Stimulated activated naive CD8-positive, alpha-beta T cell treated with anti-CD3 and anti-CD28 coated beads, Interleukin-15, Interleukin-2, amounts not matched to agents 100 ng/mL and 50 ng/mL, for 24 hours (primary cell): Measurements from ENCODE around the gene FER.

Experiments
- H3K27ac Mint-ChIP-seq: one replicate; pipeline ENCODE4 v1.8.0; 2021; ENCODE audit warnings: mild to moderate bottlenecking, mixed read lengths
- H3K27me3 Mint-ChIP-seq: one replicate; pipeline ENCODE4 v1.8.0; 2021; ENCODE audit warnings: mixed read lengths
- H3K36me3 Mint-ChIP-seq: one replicate; pipeline ENCODE4 v1.8.0; 2021; ENCODE audit warnings: low read depth, mixed read lengths
- H3K4me1 Mint-ChIP-seq: one replicate; pipeline ENCODE4 v1.8.0; 2021; ENCODE audit warnings: low read depth, mixed read lengths
- H3K4me3 Mint-ChIP-seq: one replicate; pipeline ENCODE4 v1.8.0; 2021; ENCODE audit warnings: mild to moderate bottlenecking, mixed read lengths
- H3K9me3 Mint-ChIP-seq: one replicate; pipeline ENCODE4 v1.8.0; 2021; ENCODE audit warnings: mixed read lengths

The FER gene

DNA sequence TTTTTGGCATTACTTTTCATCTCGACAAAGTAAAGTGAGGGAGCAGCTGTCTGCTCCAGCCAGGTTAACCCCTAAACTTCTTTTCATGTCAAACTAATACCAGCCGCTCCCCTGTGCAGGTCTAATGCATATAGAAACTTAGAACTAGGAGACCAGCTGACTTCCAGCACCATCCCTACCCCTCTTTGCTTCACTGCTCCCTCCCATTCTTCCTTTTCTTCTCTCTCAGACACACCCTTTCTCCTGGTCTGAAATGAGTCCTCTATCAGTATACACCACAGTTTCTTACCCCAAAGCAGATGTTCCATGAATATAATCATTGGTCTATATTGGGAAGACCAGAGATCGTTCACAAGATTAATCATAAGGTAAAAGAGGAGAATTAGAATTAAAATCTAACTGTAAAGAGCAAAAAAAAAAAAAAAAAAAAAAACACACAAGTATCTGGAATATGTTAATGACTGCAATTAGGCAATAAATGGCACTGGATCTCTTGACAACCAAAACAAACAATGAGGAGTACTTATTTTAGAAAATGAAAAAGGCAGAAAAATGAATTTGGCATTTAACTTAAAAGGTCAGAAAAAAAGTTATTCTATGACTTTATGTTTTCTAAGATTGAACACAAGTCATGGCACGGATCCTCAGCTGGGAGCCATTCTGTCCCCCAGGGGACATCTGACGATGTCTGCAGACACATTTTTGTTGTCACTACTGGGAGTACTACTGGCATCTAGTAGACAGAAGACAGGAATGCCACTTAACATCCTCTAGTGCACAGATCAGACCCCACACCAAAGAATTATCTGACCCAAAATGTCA, 452.3 kb downstream of the FER start:
- Mint-ChIP-seq H3K36me3 (no peaks in the 10 kb centered on the region), H3K27ac (no peak overlapping the region), H3K4me1 (no peaks in the 10 kb centered on the region), H3K4me3 (no peak overlapping the region), H3K27me3 (peaks cover 7% of the 10 kb centered on the region), H3K9me3 (no peaks in the 10 kb centered on the region)

DNA sequence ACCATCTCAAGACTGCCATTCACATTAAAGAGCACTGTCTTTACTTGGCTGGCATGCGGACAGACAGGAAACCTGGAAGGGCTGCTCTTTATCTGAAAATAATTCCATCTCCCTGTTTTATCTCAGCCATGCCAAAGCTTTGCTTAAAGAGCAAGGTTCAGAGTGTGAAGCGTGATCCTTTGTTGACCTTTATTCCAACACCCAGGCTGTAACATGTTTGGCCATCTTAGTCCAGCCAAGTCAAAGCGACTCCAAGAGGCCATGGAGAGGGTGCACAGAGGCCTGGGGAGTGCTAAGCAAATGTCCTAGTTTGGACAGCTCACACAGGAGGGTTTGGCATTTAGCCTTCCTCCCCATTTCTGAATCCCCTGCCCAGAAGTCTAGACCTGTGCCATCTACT, 467.3 kb downstream of the FER start:
- peaks cover 17% of the 10 kb centered on the region for H3K9me3 Mint-ChIP-seq
- H3K27me3 Mint-ChIP-seq, result peaks cover 19% of the 10 kb centered on the region

DNA sequence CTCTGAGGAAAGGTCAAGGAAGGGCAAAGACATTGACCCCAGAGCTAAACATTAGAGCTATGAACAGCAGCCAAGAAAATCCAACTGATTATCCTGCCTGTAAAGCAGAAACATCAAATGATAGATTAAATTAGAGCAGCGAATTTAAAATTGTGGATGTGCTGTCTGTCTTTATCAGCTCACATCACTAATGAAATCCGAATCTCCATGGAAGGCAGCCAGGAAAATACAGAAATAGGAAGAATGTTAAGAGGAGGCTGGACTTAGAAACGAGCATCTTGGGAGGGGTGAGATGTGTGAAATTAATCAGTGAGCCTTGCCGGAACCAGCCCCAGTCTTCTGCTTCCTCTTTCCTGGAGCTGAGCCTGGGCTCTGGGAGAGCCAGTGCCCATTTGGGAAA, 471.1 kb downstream of the FER start:
- no peaks in the 10 kb centered on the region for H3K4me1 Mint-ChIP-seq
- H3K4me3 Mint-ChIP-seq, result no peak overlapping the region
- H3K36me3 Mint-ChIP-seq, result no peaks in the 10 kb centered on the region
- H3K9me3 Mint-ChIP-seq, result peaks cover 4% of the 10 kb centered on the region
- no peak overlapping the region for H3K27ac Mint-ChIP-seq
- peaks cover 19% of the 10 kb centered on the region for H3K27me3 Mint-ChIP-seq

More for the DNA sequence above, 467.3 kb downstream of the FER start:
- Mint-ChIP-seq H3K27ac (no peak overlapping the region), H3K36me3 (no peaks in the 10 kb centered on the region), H3K4me3 (no peak overlapping the region), H3K4me1 (no peaks in the 10 kb centered on the region)

DNA sequence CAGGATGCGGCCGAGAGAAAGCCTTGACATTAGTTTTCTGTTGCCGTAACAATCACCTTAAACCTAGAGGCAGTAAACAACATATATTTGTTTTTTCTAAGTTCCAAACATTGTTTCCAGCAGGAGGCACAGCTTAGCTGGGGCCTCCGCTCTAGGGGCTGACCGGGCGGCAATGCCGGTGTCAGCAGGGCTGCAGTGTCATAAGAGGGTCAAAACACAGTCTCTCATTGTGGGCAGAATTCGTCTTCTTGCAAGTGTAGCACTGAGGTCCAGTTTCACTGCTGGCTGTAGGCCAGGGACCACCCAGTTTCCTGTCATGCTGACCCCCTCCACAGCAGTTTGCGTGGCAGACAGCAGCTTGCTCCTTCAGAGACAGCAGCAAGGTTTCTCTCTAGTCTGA, 475.8 kb downstream of the FER start:
- H3K27ac Mint-ChIP-seq, result no peak overlapping the region
- H3K27me3 Mint-ChIP-seq, result peaks cover 5% of the 10 kb centered on the region
- H3K4me1 Mint-ChIP-seq, result no peaks in the 10 kb centered on the region
- H3K4me3 Mint-ChIP-seq, result no peak overlapping the region
- no peaks in the 10 kb centered on the region for H3K9me3 Mint-ChIP-seq
- no peaks in the 10 kb centered on the region for H3K36me3 Mint-ChIP-seq

DNA sequence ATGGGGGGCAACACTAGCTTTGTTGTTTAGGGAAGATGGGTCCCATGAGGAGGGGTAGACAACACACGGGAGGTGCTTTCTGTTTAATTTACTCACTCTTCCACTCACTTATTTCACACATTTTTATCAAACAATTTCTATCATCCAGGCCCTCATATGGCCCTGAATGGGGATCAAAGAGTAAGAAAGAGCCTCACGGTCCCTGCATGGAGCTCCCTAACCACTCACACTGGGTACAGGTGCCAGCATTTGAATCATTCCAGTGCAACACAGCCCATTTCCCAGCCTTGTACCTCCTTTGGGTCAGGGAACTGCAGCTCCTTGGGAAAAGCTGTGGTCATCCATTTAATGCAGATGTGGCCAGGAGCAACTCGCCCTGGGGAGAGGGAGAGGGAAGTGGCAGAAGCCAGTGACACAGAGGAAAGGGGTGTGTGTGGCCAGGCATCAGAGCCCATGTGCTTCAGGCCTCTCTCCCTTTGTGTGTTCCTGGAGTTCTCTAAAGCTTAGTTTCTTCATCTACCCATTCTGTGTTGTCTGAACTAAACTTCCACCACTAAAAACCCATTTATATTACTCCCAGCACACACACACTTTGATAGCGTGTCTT, 476.7 kb downstream of the FER start:
- no peak overlapping the region for H3K4me3 Mint-ChIP-seq
- H3K27me3 Mint-ChIP-seq, result no peaks in the 10 kb centered on the region
- H3K27ac Mint-ChIP-seq, result no peak overlapping the region
- no peaks in the 10 kb centered on the region for H3K4me1 Mint-ChIP-seq
- H3K9me3 Mint-ChIP-seq, result no peaks in the 10 kb centered on the region
- H3K36me3 Mint-ChIP-seq, result no peaks in the 10 kb centered on the region

DNA sequence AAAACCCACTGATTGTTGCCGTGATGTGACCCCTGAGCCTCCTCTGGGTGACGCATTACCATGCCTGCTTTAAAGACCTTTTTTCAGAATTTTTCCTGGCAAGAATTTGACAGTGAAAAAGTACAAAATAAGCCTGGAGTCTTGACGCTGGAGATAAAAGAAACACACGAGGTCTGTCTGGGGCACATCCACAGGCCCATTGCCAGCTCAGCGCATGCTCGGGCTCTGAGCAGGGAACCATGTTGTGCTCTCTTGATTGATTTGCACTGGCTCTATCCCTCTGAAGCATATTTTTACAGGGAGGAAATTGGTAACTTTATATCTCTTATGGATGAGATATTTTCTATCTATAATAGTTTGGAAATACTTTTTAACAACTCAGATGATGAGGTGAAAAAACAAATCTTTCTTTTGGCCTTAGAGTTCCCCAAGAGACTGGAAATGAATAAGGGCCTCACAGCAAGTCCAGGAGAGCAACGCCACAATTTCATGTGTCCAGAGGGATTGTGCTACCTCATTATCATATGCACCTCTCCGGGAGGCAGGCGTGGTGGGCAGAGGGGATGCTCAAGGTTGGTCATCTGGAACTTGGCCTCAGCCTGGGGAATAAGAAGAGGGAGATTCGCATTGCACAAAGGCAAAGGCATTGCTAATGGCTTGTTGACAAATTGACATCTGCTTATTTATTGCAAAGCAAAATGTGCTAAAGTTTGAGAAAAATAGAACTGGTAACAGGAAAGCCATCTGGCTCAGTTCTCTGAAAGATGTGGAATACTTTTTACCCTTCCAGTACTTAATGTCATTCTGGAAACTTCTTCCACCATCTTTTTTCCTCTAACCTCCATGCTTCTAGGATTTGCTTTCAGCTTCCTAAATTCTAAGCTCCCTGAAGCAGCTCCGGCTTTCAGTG, 478.3 kb downstream of the FER start:
- Mint-ChIP-seq H3K9me3 (no peaks in the 10 kb centered on the region), H3K27ac (no peak overlapping the region), H3K4me1 (no peaks in the 10 kb centered on the region), H3K27me3 (no peaks in the 10 kb centered on the region), H3K4me3 (no peak overlapping the region), H3K36me3 (no peaks in the 10 kb centered on the region)

DNA sequence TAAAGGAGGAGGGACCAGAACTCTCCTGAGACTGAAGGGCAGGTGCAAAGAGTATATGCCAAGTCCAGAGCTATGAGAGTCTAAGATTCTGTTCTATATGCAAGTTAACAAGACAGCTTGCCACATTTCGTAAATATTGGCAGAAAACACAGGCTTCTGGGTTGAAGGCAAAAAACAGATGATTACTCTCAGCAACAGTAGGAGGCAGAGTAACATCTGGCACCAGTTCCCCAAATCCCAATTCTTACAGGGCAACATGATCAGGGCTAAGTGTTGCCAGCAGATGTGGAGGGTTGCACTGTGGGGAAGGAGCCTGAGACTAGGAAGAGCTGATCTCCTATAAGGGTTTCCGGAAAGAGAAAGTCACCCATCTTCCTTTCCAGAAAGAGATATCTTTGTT, 482.7 kb downstream of the FER start:
- no peaks in the 10 kb centered on the region for H3K27me3 Mint-ChIP-seq
- H3K9me3 Mint-ChIP-seq, result peaks cover 5% of the 10 kb centered on the region
- H3K27ac Mint-ChIP-seq, result no peak overlapping the region

DNA sequence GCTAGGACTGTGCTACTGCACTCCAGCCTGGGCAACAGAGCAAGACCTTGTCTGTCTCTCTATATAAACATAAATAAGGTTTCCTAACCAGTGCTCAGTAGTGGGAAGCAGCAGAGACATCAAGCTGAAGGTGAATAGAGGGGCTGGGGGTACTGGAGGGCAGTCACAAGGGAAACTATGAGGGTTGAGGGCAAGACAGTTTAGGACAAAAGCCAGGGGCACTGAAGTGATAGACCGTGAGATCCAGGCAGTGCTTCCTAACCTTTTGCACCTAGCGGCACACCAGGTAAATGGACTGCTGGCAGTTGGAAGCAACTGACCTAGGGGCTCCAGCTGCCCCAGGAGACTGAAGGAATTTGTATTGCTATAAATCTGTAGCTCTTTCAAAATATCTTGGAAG, 483.6 kb downstream of the FER start:
- peaks cover 5% of the 10 kb centered on the region for H3K9me3 Mint-ChIP-seq
- no peak overlapping the region for H3K4me3 Mint-ChIP-seq
- no peaks in the 10 kb centered on the region for H3K36me3 Mint-ChIP-seq
- H3K27me3 Mint-ChIP-seq, result no peaks in the 10 kb centered on the region
- no peaks in the 10 kb centered on the region for H3K4me1 Mint-ChIP-seq
- H3K27ac Mint-ChIP-seq, result no peak overlapping the region

More for the DNA sequence above, 482.7 kb downstream of the FER start:
- H3K36me3 Mint-ChIP-seq, result no peaks in the 10 kb centered on the region
- no peak overlapping the region for H3K4me3 Mint-ChIP-seq
- H3K4me1 Mint-ChIP-seq, result no peaks in the 10 kb centered on the region

DNA sequence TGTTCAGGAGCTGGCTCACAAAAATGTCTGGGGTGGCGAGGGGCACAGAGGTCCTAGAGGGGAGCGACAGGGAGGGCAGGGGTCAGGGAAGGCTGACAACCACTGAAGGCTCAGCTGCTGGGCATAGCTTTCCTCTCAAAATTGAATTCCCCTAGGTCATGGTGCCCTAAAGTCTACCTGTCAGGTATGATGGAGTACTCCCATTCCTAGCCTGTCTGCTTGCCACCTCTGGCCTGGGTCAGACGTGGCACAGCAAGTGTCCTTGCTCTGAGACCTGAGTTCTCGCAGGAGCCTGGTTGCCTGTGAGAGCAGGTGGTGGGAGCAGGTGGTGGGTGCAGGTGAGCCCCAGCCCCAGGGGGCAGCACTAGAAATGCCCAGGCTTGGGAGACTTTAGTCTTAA, 486.7 kb downstream of the FER start:
- H3K27ac Mint-ChIP-seq, result no peak overlapping the region
- peaks cover 5% of the 10 kb centered on the region for H3K9me3 Mint-ChIP-seq
- peaks cover 4% of the 10 kb centered on the region for H3K27me3 Mint-ChIP-seq
- H3K36me3 Mint-ChIP-seq, result no peaks in the 10 kb centered on the region
- no peak overlapping the region for H3K4me3 Mint-ChIP-seq
- no peaks in the 10 kb centered on the region for H3K4me1 Mint-ChIP-seq

DNA sequence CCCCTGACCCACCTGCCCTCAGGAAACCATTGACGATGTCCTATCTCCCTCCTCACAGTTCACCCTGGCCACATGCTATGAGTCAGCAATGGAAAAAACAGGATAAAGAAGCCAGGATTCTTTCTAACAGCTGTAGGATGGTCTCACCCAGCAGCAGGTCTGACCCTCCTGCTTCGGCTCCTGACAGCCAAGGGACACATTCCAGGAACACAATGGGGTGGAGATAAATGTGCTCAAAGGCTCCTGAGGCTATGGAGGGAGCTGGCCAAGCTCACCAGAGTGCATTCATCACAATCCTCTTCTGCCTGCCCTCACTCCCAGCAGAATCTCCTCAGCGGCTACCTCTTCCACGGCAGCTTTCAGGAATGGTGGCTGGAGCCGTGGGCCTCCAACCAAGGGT, 491.8 kb downstream of the FER start:
- Mint-ChIP-seq H3K27ac (no peak overlapping the region), H3K9me3 (peaks cover 5% of the 10 kb centered on the region), H3K27me3 (peaks cover 7% of the 10 kb centered on the region), H3K4me3 (no peak overlapping the region), H3K36me3 (no peaks in the 10 kb centered on the region), H3K4me1 (peaks cover 15% of the 10 kb centered on the region)

DNA sequence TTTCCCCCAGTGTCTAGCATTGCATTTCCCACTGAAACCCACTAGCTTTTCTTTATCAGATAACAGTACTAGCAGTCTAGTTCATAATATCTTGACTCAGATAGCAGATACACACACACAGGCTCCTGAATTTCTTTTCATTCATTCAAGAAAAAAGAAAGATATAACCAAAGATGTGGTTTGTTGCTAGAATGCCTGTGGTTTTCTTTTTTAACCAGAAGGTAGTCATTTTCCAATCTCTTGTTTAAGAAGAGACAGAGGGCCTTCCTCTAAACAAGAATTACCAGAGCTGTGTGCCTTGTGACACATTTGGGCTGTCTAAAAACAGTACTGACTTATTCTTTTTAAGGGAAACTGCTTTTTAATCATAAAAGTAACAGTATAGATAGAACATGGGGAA, 494.8 kb downstream of the FER start:
- no peak overlapping the region for H3K4me3 Mint-ChIP-seq
- H3K27me3 Mint-ChIP-seq, result peaks cover 10% of the 10 kb centered on the region
- peaks cover 15% of the 10 kb centered on the region for H3K9me3 Mint-ChIP-seq
- peaks cover 11% of the 10 kb centered on the region for H3K36me3 Mint-ChIP-seq
- H3K27ac Mint-ChIP-seq, result no peak overlapping the region
- H3K4me1 Mint-ChIP-seq, result peaks cover 15% of the 10 kb centered on the region

DNA sequence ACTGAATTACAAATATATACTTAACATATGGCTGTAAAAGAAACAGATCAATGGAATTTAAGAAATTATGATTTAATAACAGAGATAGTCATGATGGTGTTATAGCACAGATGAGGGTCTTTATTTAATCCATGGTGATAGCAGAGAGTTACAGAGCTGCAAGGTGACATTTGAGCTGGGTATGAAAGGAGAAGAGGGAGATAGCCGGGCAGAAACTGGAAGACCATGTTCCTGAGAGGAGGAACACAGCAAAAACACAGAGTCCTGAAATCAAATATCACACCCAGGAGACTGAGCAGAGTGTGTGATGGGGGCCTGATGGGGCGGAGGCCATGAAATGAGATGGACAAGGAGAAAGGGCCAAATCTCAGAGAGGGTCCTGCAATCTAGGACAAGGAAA, 498.7 kb downstream of the FER start:
- no peak overlapping the region for H3K4me3 Mint-ChIP-seq
- peaks cover 11% of the 10 kb centered on the region for H3K36me3 Mint-ChIP-seq
- H3K27me3 Mint-ChIP-seq, result peaks cover 4% of the 10 kb centered on the region
- H3K9me3 Mint-ChIP-seq, result peaks cover 15% of the 10 kb centered on the region
- H3K27ac Mint-ChIP-seq, result no peak overlapping the region
- peaks cover 15% of the 10 kb centered on the region for H3K4me1 Mint-ChIP-seq
